Measurements from ENCODE around the gene KIAA2012.

Gene KIAA2012

GRCh38 chr2:202121532-202122162, 48.6 kb downstream of the KIAA2012 start:
- H3K4me3 ChIP-seq (ENCODE audit: low read length): no peak overlapping the region
- no peak for TF ChIP-seq CTCF (conservative IDR thresholded peaks at IDR 0.05; ENCODE audit: low read length)
- peak; percentile 55 for DNase-seq (ENCODE audit: low read depth)

- no peak overlapping the region for H3K4me3 ChIP-seq (ENCODE audit: low read length)
- no peak for TF ChIP-seq CTCF (conservative IDR thresholded peaks at IDR 0.05; ENCODE audit: low read length)
- no peak for DNase-seq (ENCODE audit: low read depth)
Observed at GRCh38 chr2:202122163-202122540, 49.1 kb downstream of the KIAA2012 start.

- DNase-seq (ENCODE audit: low read depth): peak; percentile 66
- H3K4me3 ChIP-seq (ENCODE audit: low read length): no peak overlapping the region
- TF ChIP-seq CTCF (conservative IDR thresholded peaks at IDR 0.05; ENCODE audit: low read length): no peak
Observed at GRCh38 chr2:202122980-202123720, 50.1 kb downstream of the KIAA2012 start.

GRCh38 chr2:202124286-202124685, 51.2 kb downstream of the KIAA2012 start:
- no peak for DNase-seq (ENCODE audit: low read depth)
- TF ChIP-seq CTCF (conservative IDR thresholded peaks at IDR 0.05; ENCODE audit: low read length): no peak
- no peak overlapping the region for H3K4me3 ChIP-seq (ENCODE audit: low read length)

- DNase-seq (ENCODE audit: low read depth): no peak
- TF ChIP-seq CTCF (conservative IDR thresholded peaks at IDR 0.05; ENCODE audit: low read length): no peak
Observed at GRCh38 chr2:202127687-202128331, 54.8 kb downstream of the KIAA2012 start.

GRCh38 chr2:202129841-202130240, 56.8 kb downstream of the KIAA2012 start:
- no peak for DNase-seq (ENCODE audit: low read depth)
- no peak for TF ChIP-seq CTCF (conservative IDR thresholded peaks at IDR 0.05; ENCODE audit: low read length)
- no peak overlapping the region for H3K4me3 ChIP-seq (ENCODE audit: low read length)

More at GRCh38 chr2:202127687-202128331, 54.8 kb downstream of the KIAA2012 start:
- H3K4me3 ChIP-seq (ENCODE audit: low read length): no peak overlapping the region
